ENCODE measurements around the gene ADCY10.

DNA sequence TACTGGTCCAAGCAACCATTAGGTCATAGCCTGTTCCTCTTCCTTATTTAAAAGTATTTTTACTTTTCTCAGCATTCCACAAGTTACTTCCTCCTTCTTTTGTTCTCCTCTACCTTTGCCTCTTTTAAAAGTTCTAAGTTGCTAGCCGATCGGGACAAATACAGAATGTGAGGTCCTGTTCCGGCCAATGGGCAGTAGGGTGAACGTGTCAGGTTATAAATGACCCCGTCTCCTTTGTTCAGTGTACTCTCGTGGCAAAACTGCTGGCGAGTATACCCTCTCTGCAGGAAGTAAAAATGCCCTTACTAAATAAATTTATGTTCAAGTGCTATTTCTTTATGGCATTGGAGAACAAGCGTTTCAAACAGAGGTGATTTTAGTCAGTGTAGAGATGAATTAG is 2.5 kb downstream of the ADCY10 start:
- TF ChIP-seq POLR2A (IDR thresholded peaks at IDR 0.05) = no peak
- TF ChIP-seq, protein P1, sequence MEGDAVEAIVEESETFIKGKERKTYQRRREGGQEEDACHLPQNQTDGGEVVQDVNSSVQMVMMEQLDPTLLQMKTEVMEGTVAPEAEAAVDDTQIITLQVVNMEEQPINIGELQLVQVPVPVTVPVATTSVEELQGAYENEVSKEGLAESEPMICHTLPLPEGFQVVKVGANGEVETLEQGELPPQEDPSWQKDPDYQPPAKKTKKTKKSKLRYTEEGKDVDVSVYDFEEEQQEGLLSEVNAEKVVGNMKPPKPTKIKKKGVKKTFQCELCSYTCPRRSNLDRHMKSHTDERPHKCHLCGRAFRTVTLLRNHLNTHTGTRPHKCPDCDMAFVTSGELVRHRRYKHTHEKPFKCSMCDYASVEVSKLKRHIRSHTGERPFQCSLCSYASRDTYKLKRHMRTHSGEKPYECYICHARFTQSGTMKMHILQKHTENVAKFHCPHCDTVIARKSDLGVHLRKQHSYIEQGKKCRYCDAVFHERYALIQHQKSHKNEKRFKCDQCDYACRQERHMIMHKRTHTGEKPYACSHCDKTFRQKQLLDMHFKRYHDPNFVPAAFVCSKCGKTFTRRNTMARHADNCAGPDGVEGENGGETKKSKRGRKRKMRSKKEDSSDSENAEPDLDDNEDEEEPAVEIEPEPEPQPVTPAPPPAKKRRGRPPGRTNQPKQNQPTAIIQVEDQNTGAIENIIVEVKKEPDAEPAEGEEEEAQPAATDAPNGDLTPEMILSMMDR (IDR thresholded peaks at IDR 0.05) = no peak

All from esophagus squamous epithelium (tissue), 4 donors.